ENCODE data around the gene IFT43. TPM values are rescaled to one million over a fixed set of nuclear protein-coding genes. Genes with fewer than 3 reads are reported as not detected.

IFT43 gene
- total RNA-seq, 1 experiment from 2014 or later: 19.5 TPM

GRCh38 chr14:75944607-75945241 is 40.8 kb upstream of the IFT43 start:
- Mint-ChIP-seq H3K4me1 (ENCODE audit: low read depth, unreplicated experiment) (no peaks in the 10 kb centered on the region), H3K27ac (ENCODE audit: unreplicated experiment) (no peak overlapping the region), H3K36me3 (ENCODE audit: insufficient read depth, unreplicated experiment) (no peaks in the 10 kb centered on the region), H3K4me3 (ENCODE audit: unreplicated experiment) (no peak overlapping the region), H3K9me3 (ENCODE audit: unreplicated experiment) (no peaks in the 10 kb centered on the region), H3K27me3 (ENCODE audit: insufficient read depth, unreplicated experiment) (no peaks in the 10 kb centered on the region)
- H3K4me3 ChIP-seq (ENCODE audit: low read depth, low read length): no peak overlapping the region
- TF ChIP-seq CTCF (IDR thresholded peaks at IDR 0.05; ENCODE audit: insufficient read depth in 1 of 2, low read depth in 1 of 2, low read length in 1 of 2, severe bottlenecking in 1 of 2, unreplicated experiment in 1 of 2): no peak
- intact Hi-C loops (cut with micrococcal nuclease; ENCODE audit: unreplicated experiment): no loop called here
- ChIA-PET POLR2A (no interaction called here), CTCF (no interaction called here)
- BruUV-seq (replicated peaks): no TSS peak
- H3K36me3 ChIP-seq (ENCODE audit: control insufficient read depth, insufficient read depth, low read length): no peaks in the 10 kb centered on the region
- no peaks in the 10 kb centered on the region for H3K4me1 ChIP-seq
- no peak for DNase-seq
- H3K27me3 ChIP-seq (replicated peaks; ENCODE audit: control insufficient read depth, insufficient read depth, low read length): no peaks in the 10 kb centered on the region
- H3K9me3 ChIP-seq: no peaks in the 10 kb centered on the region

- POLR2A ChIA-PET: interaction anchor here (0.8 kb wide), 1 partner anchor 13 kb away, joined by 9 read pairs; no protein-coding TSS in a partner anchor
- Histone ChIP-seq H3K4me3 (ENCODE audit: low read depth, low read length) (no peak overlapping the region), H3K4me1 (no peaks in the 10 kb centered on the region), H3K27me3 (replicated peaks; ENCODE audit: control insufficient read depth, insufficient read depth, low read length) (no peaks in the 10 kb centered on the region), H3K36me3 (ENCODE audit: control insufficient read depth, insufficient read depth, low read length) (no peaks in the 10 kb centered on the region), H3K9me3 (no peaks in the 10 kb centered on the region)
- CTCF ChIA-PET: no interaction called here
- Mint-ChIP-seq H3K27ac (ENCODE audit: unreplicated experiment) (no peak overlapping the region), H3K4me1 (ENCODE audit: low read depth, unreplicated experiment) (no peaks in the 10 kb centered on the region), H3K27me3 (ENCODE audit: insufficient read depth, unreplicated experiment) (no peaks in the 10 kb centered on the region), H3K4me3 (ENCODE audit: unreplicated experiment) (no peak overlapping the region), H3K9me3 (ENCODE audit: unreplicated experiment) (no peaks in the 10 kb centered on the region), H3K36me3 (ENCODE audit: insufficient read depth, unreplicated experiment) (no peaks in the 10 kb centered on the region)
- DNase-seq: no peak
- TF ChIP-seq CTCF (IDR thresholded peaks at IDR 0.05; ENCODE audit: insufficient read depth in 1 of 2, low read depth in 1 of 2, low read length in 1 of 2, severe bottlenecking in 1 of 2, unreplicated experiment in 1 of 2): no peak
- BruUV-seq (replicated peaks): no TSS peak
- intact Hi-C loops (cut with micrococcal nuclease; ENCODE audit: unreplicated experiment): no loop called here
Measured at GRCh38 chr14:75946785-75947184, 38.8 kb upstream of the IFT43 start.

- H3K27ac Mint-ChIP-seq (ENCODE audit: unreplicated experiment): no peak overlapping the region
- CTCF ChIA-PET: no interaction called here
- intact Hi-C loops (cut with micrococcal nuclease; ENCODE audit: unreplicated experiment): no loop called here
Measured at GRCh38 chr14:75952489-75952888, 33.1 kb upstream of the IFT43 start.

More at GRCh38 chr14:75952489-75952888, 33.1 kb upstream of the IFT43 start:
- TF ChIP-seq CTCF (IDR thresholded peaks at IDR 0.05; ENCODE audit: insufficient read depth in 1 of 2, low read depth in 1 of 2, low read length in 1 of 2, severe bottlenecking in 1 of 2, unreplicated experiment in 1 of 2): no peak
- no peaks in the 10 kb centered on the region for H3K9me3 Mint-ChIP-seq (ENCODE audit: unreplicated experiment)
- no peaks in the 10 kb centered on the region for H3K9me3 ChIP-seq
- no peak overlapping the region for H3K4me3 Mint-ChIP-seq (ENCODE audit: unreplicated experiment)
- H3K4me3 ChIP-seq (ENCODE audit: low read depth, low read length): no peak overlapping the region
- no peaks in the 10 kb centered on the region for H3K36me3 Mint-ChIP-seq (ENCODE audit: insufficient read depth, unreplicated experiment)
- BruUV-seq (replicated peaks): no TSS peak
- no peak for DNase-seq
- no peaks in the 10 kb centered on the region for H3K4me1 Mint-ChIP-seq (ENCODE audit: low read depth, unreplicated experiment)
- H3K27me3 ChIP-seq (replicated peaks; ENCODE audit: control insufficient read depth, insufficient read depth, low read length): no peaks in the 10 kb centered on the region
- no peaks in the 10 kb centered on the region for H3K4me1 ChIP-seq
- no peaks in the 10 kb centered on the region for H3K36me3 ChIP-seq (ENCODE audit: control insufficient read depth, insufficient read depth, low read length)
- POLR2A ChIA-PET: no interaction called here
- no peaks in the 10 kb centered on the region for H3K27me3 Mint-ChIP-seq (ENCODE audit: insufficient read depth, unreplicated experiment)
